ENCODE results near the gene CNDP2. TPM values are rescaled to one million over a fixed set of nuclear protein-coding genes. Genes with fewer than 3 reads are reported as not detected.
A peak's percentile ranks its signal among the peaks of the same experiment; 100 is the strongest.

CNDP2 gene
- total RNA-seq, 6 experiments from 2014 or later = 178 to 367 (median 230) TPM

DNA sequence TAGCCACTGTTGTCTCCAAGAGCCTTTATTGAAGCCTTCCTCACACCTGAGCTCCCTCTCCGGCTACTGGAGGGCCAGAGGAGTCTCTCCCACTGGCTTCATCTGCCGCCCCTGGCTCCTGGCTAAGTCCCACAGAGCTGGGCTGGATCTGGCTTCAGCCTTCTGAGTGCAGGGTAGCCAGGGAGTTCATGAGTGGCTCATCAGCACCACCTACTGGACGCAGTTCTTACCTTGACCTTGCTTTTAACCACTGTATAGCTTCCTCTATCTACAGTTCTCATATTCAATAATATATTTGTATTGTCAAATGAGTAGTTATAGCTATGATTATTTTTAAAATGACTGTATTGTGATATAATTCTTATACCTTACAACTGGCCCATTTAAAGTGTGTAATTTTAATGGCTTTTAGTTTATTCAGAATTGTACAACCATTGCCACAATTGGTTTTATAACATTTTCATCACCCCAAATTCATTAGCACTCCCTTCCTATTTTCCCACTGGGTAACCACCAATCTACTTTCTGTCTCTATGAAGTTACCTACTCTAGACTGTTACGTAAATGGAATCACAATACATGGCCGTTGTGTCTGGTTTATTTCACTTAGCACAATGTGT lies 55.9 kb downstream of the CNDP2 start:
- TF ChIP-seq POLR2A (IDR thresholded peaks at IDR 0.05) = no peak
- TF ChIP-seq, protein P1, sequence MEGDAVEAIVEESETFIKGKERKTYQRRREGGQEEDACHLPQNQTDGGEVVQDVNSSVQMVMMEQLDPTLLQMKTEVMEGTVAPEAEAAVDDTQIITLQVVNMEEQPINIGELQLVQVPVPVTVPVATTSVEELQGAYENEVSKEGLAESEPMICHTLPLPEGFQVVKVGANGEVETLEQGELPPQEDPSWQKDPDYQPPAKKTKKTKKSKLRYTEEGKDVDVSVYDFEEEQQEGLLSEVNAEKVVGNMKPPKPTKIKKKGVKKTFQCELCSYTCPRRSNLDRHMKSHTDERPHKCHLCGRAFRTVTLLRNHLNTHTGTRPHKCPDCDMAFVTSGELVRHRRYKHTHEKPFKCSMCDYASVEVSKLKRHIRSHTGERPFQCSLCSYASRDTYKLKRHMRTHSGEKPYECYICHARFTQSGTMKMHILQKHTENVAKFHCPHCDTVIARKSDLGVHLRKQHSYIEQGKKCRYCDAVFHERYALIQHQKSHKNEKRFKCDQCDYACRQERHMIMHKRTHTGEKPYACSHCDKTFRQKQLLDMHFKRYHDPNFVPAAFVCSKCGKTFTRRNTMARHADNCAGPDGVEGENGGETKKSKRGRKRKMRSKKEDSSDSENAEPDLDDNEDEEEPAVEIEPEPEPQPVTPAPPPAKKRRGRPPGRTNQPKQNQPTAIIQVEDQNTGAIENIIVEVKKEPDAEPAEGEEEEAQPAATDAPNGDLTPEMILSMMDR (IDR thresholded peaks at IDR 0.05) = peak; percentile 76 to 90 (median 86)
- peak; percentile 92 to 96 (median 94) for ATAC-seq
- Histone ChIP-seq H3K27ac (peak overlapping the region; percentile 23 to 69 (median 50)), H3K27me3 (no peaks in the 10 kb centered on the region), H3K36me3 (no peaks in the 10 kb centered on the region), H3K4me1 (peaks cover 0 to 18% (median 6%) of the 10 kb centered on the region in 4 donors), H3K9me3 (no peaks in the 10 kb centered on the region), H3K4me3 (peak overlapping the region in 2 of 3 donors; percentile 22 to 33)
- intact Hi-C loops (cut with DNase I) = loop anchor here in 1 of 2 donors (5.0 kb wide), 1 partner anchor 200 kb away; no protein-coding TSS in a partner anchor
- DNase-seq = peak; percentile 82 to 89 (median 82)
- WGBS (ENCODE audit: insufficient coverage, low coverage, low lambda C conversion rate, missing lambda C conversion rate) = 9% methylated on average over 5 of the region's 5 CpGs

DNA sequence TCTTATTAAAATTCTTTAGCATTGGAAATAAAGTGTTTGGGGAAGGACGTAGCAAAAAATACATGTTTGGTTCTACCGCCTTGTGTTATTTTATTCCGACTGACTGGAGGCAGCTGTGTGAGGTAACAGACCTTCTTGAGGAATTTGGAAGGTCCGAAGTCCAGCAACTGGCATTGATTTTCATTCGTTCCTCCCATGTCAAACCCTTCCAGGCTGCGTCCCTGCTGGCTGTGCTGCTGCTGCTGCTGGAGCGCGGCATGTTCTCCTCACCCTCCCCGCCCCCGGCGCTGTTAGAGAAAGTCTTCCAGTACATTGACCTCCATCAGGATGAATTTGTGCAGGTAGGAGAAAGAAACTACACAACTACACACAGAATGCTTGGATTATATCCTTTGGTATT lies 60.0 kb downstream of the CNDP2 start:
- Histone ChIP-seq H3K9me3 (no peaks in the 10 kb centered on the region), H3K27me3 (no peaks in the 10 kb centered on the region), H3K4me1 (peaks cover 0 to 13% (median 3%) of the 10 kb centered on the region in 4 donors), H3K36me3 (peaks cover 0 to 4% (median 0%) of the 10 kb centered on the region in 4 donors), H3K4me3 (no peak overlapping the region), H3K27ac (no peak overlapping the region)
- DNase-seq (no peak), ATAC-seq (no peak)
- WGBS (ENCODE audit: insufficient coverage, low coverage, low lambda C conversion rate, missing lambda C conversion rate) = 76% methylated on average over 9 of the region's 11 CpGs
- intact Hi-C loops (cut with DNase I) = loop anchor here in 1 of 2 donors (5.0 kb wide), 1 partner anchor 204 kb away; no protein-coding TSS in a partner anchor
- TF ChIP-seq, protein P1 (IDR thresholded peaks at IDR 0.05) = no peak
- no peak for TF ChIP-seq POLR2A (IDR thresholded peaks at IDR 0.05)

DNA sequence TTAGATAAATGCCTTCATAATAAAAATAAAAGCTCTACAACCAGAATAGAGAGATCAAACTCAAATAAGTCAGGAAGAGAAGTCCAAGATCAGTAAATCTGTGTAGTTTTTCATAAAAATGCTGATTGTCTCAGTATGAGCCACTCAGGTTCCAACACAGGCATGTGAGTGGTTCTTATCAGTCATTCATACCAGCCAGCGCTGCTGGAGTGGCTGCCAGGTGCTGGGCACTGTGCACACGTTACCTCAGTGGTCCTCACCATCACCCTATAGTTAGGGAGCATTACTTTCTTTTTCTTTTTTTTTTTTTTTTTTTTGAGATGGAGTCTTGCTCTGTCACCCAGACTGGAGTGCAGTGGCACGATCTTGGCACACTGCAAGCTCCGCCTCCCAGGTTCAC lies 61.9 kb downstream of the CNDP2 start:
- Histone ChIP-seq H3K4me3 (no peak overlapping the region), H3K36me3 (peaks cover 0 to 9% (median 2%) of the 10 kb centered on the region in 4 donors), H3K4me1 (no peaks in the 10 kb centered on the region), H3K27me3 (no peaks in the 10 kb centered on the region), H3K27ac (no peak overlapping the region), H3K9me3 (no peaks in the 10 kb centered on the region)
- DNase-seq (no peak), ATAC-seq (no peak)
- WGBS (ENCODE audit: insufficient coverage, low coverage, low lambda C conversion rate, missing lambda C conversion rate) = 76% methylated on average over 3 of the region's 4 CpGs
- TF ChIP-seq, protein P1 (IDR thresholded peaks at IDR 0.05) = no peak
- TF ChIP-seq POLR2A (IDR thresholded peaks at IDR 0.05) = no peak
- intact Hi-C loops (cut with DNase I) = loop anchor here in 1 of 2 donors (5.0 kb wide), 1 partner anchor 206 kb away; no protein-coding TSS in a partner anchor

DNA sequence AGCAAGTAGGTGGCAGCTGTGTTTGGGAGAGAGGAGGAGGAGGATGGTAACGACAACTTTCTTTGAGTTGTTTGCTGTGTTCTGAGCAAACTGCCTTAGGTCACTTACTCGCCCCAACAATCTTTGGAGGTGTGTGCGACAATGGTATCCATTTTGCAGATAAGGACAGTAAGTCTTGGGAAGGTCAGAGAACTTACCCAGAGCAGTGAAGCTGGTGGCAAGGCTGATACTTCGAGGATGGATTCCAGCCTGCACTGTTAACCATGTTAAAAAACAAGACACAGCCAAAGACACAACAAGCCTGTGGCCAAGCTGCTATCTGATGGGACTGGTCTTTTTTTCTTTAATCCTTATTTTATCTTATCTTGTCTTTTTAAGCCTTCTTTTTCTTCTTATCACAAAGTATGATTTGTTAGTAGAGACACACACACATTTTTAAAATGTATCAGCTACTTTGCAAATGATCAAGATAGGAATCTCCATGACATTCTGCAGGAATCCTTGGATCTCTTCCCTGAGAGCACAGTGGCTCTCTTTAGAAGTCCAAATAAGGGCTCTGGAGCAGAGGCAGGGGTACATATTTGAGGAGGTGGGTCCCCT lies 66.1 kb downstream of the CNDP2 start:
- no peaks in the 10 kb centered on the region for H3K27me3 ChIP-seq
- no peak for TF ChIP-seq POLR2A (IDR thresholded peaks at IDR 0.05)
- TF ChIP-seq, protein P1 (IDR thresholded peaks at IDR 0.05) = no peak
- intact Hi-C loops (cut with DNase I) = no loop called here
- ATAC-seq (no peak), DNase-seq (no peak)
- H3K36me3 ChIP-seq = peaks cover 0 to 9% (median 2%) of the 10 kb centered on the region in 4 donors
- WGBS (ENCODE audit: insufficient coverage, low coverage, low lambda C conversion rate, missing lambda C conversion rate) = 83% methylated on average over 4 of the region's 4 CpGs
- no peak overlapping the region for H3K4me3 ChIP-seq
- H3K4me1 ChIP-seq = peaks cover 0 to 20% (median 4%) of the 10 kb centered on the region in 4 donors
- H3K27ac ChIP-seq = no peak overlapping the region
- no peaks in the 10 kb centered on the region for H3K9me3 ChIP-seq
